Activated CD8-positive, alpha-beta T cell treated with anti-CD3 and anti-CD28 coated beads for 36 hours (primary cell): ENCODE data around the gene WDR49. TPM values are rescaled to one million over a fixed set of nuclear protein-coding genes. Genes with fewer than 3 reads are reported as not detected.

Experiments used
- ATAC-seq: fragments of 200-7000 bp; cut with Tn5 transposase; one replicate; pipeline ENCODE4 v1.10.0; 2021; ENCODE audit warnings: mild to moderate bottlenecking, moderate library complexity
- CTCF ChIA-PET: fragments of 350-600 bp; sonication (Branson Sonifier 250); formaldehyde crosslinking; loops from one replicate; lab custom pipeline; 2021; ENCODE audit warnings: antibody characterized with exemption; lab: Charles Lee
- POLR2A ChIA-PET: fragments of 350-600 bp; sonication (Branson Sonifier 250); formaldehyde crosslinking; loops from one replicate; lab custom pipeline; 2021; ENCODE audit warnings: antibody characterized with exemption; lab: Charles Lee
- DNase-seq: peaks from one replicate; pipeline ENCODE4 v3.0.0-alpha.2; 2020
- H3K27ac Mint-ChIP-seq: one replicate; pipeline ENCODE4 v1.8.0; 2021; ENCODE audit warnings: mild to moderate bottlenecking, mixed read lengths
- H3K27me3 Mint-ChIP-seq: one replicate; pipeline ENCODE4 v1.8.0; 2021; ENCODE audit warnings: mixed read lengths
- H3K36me3 Mint-ChIP-seq: one replicate; pipeline ENCODE4 v1.8.0; 2021; ENCODE audit warnings: low read depth, mixed read lengths
- H3K4me1 Mint-ChIP-seq: one replicate; pipeline ENCODE4 v1.8.0; 2021; ENCODE audit warnings: low read depth, mixed read lengths
- H3K4me3 Mint-ChIP-seq: one replicate; pipeline ENCODE4 v1.8.0; 2021; ENCODE audit warnings: mild to moderate bottlenecking, moderate library complexity, mixed read lengths
- H3K9me3 Mint-ChIP-seq: one replicate; pipeline ENCODE4 v1.8.0; 2021; ENCODE audit warnings: mixed read lengths
- intact Hi-C: fragments of 100-400 bp; cut with micrococcal nuclease; formaldehyde crosslinking; loops from one replicate; pipeline ENCODE4 v1.10.0; 2022
- total RNA-seq, 2 experiments: library from RNA; stranded (reverse); gene quantifications; one replicate each; pipeline ENCODE4 v1.2.3, GENCODE V29; 2021
- TF ChIP-seq, protein P1 (sequence below): fragments of 200-600 bp; IDR thresholded peaks from one replicate; pipeline ENCODE4 v1.8.0; 2022; ENCODE audit warnings: antibody characterized with exemption, mild to moderate bottlenecking

WDR49 gene
- total RNA-seq, 2 experiments from 2014 or later: 0.29 to 0.36 TPM

DNA sequence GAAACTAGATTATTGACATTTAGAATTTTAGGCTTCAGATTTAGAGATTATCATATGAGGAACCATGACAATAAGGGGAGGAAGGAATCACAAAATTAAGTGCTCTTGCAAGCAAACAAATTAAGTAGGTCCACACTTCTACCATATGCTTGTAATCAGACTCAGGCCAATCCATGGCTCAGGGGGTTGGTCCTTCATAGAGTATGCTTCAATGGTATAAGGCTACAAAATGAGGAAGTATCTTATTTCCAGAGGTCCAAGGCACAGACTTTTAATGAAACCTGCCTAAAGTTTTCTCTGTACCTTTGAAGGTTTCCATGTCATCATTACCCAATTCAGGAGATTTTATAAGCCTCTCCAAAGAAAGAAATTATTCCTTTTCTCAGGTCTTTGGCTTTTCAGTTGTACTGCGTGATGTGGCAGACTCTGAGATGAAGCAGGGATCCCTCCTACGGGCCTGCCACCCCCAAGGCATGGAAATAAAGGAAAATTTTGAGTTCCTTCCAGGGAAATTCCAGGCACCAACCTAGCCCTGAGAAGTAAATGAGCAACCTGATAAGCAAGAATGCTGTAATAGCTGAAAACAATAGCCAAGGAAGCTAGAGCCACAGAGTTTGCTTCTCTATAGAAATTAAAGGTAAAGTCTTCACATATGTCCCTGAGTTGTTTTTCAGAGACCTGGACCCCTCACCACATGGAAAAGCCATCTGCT is 216.2 kb downstream of the WDR49 start:
- no peaks in the 10 kb centered on the region for H3K27me3 Mint-ChIP-seq
- H3K9me3 Mint-ChIP-seq: no peaks in the 10 kb centered on the region
- TF ChIP-seq, protein P1, sequence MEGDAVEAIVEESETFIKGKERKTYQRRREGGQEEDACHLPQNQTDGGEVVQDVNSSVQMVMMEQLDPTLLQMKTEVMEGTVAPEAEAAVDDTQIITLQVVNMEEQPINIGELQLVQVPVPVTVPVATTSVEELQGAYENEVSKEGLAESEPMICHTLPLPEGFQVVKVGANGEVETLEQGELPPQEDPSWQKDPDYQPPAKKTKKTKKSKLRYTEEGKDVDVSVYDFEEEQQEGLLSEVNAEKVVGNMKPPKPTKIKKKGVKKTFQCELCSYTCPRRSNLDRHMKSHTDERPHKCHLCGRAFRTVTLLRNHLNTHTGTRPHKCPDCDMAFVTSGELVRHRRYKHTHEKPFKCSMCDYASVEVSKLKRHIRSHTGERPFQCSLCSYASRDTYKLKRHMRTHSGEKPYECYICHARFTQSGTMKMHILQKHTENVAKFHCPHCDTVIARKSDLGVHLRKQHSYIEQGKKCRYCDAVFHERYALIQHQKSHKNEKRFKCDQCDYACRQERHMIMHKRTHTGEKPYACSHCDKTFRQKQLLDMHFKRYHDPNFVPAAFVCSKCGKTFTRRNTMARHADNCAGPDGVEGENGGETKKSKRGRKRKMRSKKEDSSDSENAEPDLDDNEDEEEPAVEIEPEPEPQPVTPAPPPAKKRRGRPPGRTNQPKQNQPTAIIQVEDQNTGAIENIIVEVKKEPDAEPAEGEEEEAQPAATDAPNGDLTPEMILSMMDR: no peak
- ATAC-seq (no peak), DNase-seq (no peak)
- no peaks in the 10 kb centered on the region for H3K36me3 Mint-ChIP-seq
- ChIA-PET CTCF (no interaction called here), POLR2A (no interaction called here)
- H3K27ac Mint-ChIP-seq: no peak overlapping the region
- H3K4me3 Mint-ChIP-seq: no peak overlapping the region
- intact Hi-C loops: no loop called here
- no peaks in the 10 kb centered on the region for H3K4me1 Mint-ChIP-seq

Other genes starting within 250 kb of the WDR49 start
- not detected for gene SERPINI2, start 179.9 kb downstream of the WDR49 start, total RNA-seq
- gene PDCD10, start 81.0 kb upstream of the WDR49 start, total RNA-seq: 10 to 100 TPM; 68.9 to 74.0 TPM
- gene SERPINI1, start 81.8 kb upstream of the WDR49 start, total RNA-seq: 1 to 10 TPM in 1 of 2 experiments, under 1 TPM in 1; 0.83 to 1.0 TPM